Measurements from ENCODE around the gene RPP38. TPM values are rescaled to one million over a fixed set of nuclear protein-coding genes. Genes with fewer than 3 reads are reported as not detected.
A peak's percentile ranks its signal among the peaks of the same experiment; 100 is the strongest.

Gene RPP38
- total and polyA plus RNA-seq, 2 of the 13 experiments (the other 11 are each of a cell fraction or from before 2014, with no cell fraction given) = 11.7 to 16.4 TPM

GRCh38 chr10:15097011-15097812, at the start of gene RPP38 (continued):
- TF ChIP-seq ZBTB8A (CRISPR knock-in tag; IDR thresholded peaks at IDR 0.05; ENCODE audit: borderline replicate concordance, low read depth) = peak; percentile 80; the same call in 1 of the 2 replicates
- TF ChIP-seq PTBP1 (IDR thresholded peaks at IDR 0.05; ENCODE audit: low read depth, low read length, poor library complexity, severe bottlenecking) = no peak
- no peak for TF ChIP-seq ZNF652 (CRISPR knock-in tag; IDR thresholded peaks at IDR 0.05; ENCODE audit: borderline replicate concordance, low read depth)
- peak; percentile 85; the same call in 1 of the 2 replicates for TF ChIP-seq ZNF333 (CRISPR knock-in tag; IDR thresholded peaks at IDR 0.05; ENCODE audit: borderline replicate concordance)
- peak; percentile 67; the same call in 1 of the 2 replicates for TF ChIP-seq FOXK1 (CRISPR knock-in tag; IDR thresholded peaks at IDR 0.05; ENCODE audit: borderline replicate concordance, low read depth)
- peak; percentile 94; the same call in 1 of the 2 replicates for TF ChIP-seq ZNF713 (CRISPR knock-in tag; IDR thresholded peaks at IDR 0.05)
- TF ChIP-seq E2F2 (CRISPR knock-in tag; IDR thresholded peaks at IDR 0.05; ENCODE audit: borderline replicate concordance) = 0 out of 2 replicates have a peak, but pooled peaks have one; percentile 48
- TF ChIP-seq MED13 (CRISPR knock-in tag; IDR thresholded peaks at IDR 0.05) = peak; percentile 27; the same call in 1 of the 2 replicates
- no peak for TF ChIP-seq ZBTB49 (CRISPR knock-in tag; IDR thresholded peaks at IDR 0.05; ENCODE audit: borderline replicate concordance)
- TF ChIP-seq ZSCAN20 (CRISPR knock-in tag; IDR thresholded peaks at IDR 0.05; ENCODE audit: borderline replicate concordance) = peak; percentile 94
- no peak for TF ChIP-seq ZNF782 (CRISPR knock-in tag; IDR thresholded peaks at IDR 0.05; ENCODE audit: borderline replicate concordance)
- no peak for TF ChIP-seq PRPF4 (IDR thresholded peaks at IDR 0.05; ENCODE audit: low read depth, low read length, poor library complexity, severe bottlenecking)
- TF ChIP-seq ZBTB42 (CRISPR knock-in tag; IDR thresholded peaks at IDR 0.05) = peak; percentile 74; the same call in 1 of the 2 replicates
- TF ChIP-seq THAP11 (CRISPR knock-in tag; IDR thresholded peaks at IDR 0.05) = peak; percentile 83
- TF ChIP-seq ZNF431 (CRISPR knock-in tag; IDR thresholded peaks at IDR 0.05; ENCODE audit: borderline replicate concordance, low read depth) = 0 out of 2 replicates have a peak, but pooled peaks have one; percentile 76
- TF ChIP-seq HNRNPL (IDR thresholded peaks at IDR 0.05; ENCODE audit: low read depth, low read length) = no peak
- 0 out of 2 replicates have a peak, but pooled peaks have one; percentile 48 for TF ChIP-seq NFATC3 (CRISPR knock-in tag; IDR thresholded peaks at IDR 0.05)
- no peak for TF ChIP-seq FOXP1 (IDR thresholded peaks at IDR 0.05)
- no peak for TF ChIP-seq FOXP1 (CRISPR knock-in tag; IDR thresholded peaks at IDR 0.05)
- peak; percentile 93 for TF ChIP-seq NFKB2 (CRISPR knock-in tag; IDR thresholded peaks at IDR 0.05; ENCODE audit: borderline replicate concordance)
- no peak for TF ChIP-seq ZNF207 (IDR thresholded peaks at IDR 0.05; ENCODE audit: borderline replicate concordance)
- no peak for TF ChIP-seq ZNF530 (CRISPR knock-in tag; IDR thresholded peaks at IDR 0.05; ENCODE audit: low read depth)
- TF ChIP-seq KDM5B (CRISPR knock-in tag; IDR thresholded peaks at IDR 0.05; ENCODE audit: borderline replicate concordance) = peak; percentile 97
- TF ChIP-seq RFXANK (CRISPR knock-in tag; IDR thresholded peaks at IDR 0.05) = no peak
- TF ChIP-seq ZBTB37 (CRISPR knock-in tag; IDR thresholded peaks at IDR 0.05) = no peak
- TF ChIP-seq ZNF382 (CRISPR knock-in tag; IDR thresholded peaks at IDR 0.05; ENCODE audit: borderline replicate concordance) = no peak
